ENCODE results near the gene PCDHB3.
A peak's percentile ranks its signal among the peaks of the same experiment; 100 is the strongest.
"Not testable (repeated sequence)": the region's sequence is repeated elsewhere in the genome, so short reads cannot be mapped to it uniquely, and the experiment has no call there.

PCDHB3 gene

DNA sequence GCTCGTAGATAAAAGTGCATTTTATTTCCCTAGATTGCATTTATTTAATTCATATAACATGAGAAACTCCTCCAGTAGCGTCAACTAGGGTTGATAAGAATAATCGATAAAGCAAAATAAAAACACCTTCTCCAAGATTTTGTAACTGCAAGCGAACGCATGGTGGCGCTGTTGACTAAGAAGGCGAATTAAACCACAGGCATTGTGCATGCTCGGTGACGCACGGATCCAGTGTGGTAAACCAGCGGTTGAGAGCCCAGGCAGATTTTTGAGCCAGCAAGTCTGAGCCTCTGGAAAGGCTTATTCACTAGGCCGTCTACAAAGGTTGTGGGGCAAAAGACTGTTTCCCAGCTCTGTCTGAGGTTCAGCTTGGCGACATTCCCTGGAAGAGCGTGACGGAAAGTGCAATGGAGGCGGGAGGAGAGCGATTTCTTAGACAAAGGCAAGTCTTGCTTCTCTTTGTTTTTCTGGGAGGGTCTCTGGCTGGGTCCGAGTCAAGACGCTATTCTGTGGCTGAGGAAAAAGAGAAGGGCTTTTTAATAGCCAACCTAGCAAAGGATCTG is at the start of gene PCDHB3:
TSS of gene PCDHB3 (plus strand) at position 231 of the 563 bp plus-strand sequence. CDS start at position 408, 177 bp downstream.
- H3K9me3 Mint-ChIP-seq (ENCODE audit: low read depth): peaks cover 15% of the 10 kb centered on the region
- peaks cover 43% of the 10 kb centered on the region for H3K27me3 Mint-ChIP-seq
- H3K36me3 Mint-ChIP-seq: peaks cover 10% of the 10 kb centered on the region
- H3K27ac Mint-ChIP-seq: no peak within 1 kb of the TSS
- H3K4me3 Mint-ChIP-seq: no peak within 1 kb of the TSS
- peaks cover 1% of the 10 kb centered on the region for H3K4me1 Mint-ChIP-seq (ENCODE audit: low read depth)

DNA sequence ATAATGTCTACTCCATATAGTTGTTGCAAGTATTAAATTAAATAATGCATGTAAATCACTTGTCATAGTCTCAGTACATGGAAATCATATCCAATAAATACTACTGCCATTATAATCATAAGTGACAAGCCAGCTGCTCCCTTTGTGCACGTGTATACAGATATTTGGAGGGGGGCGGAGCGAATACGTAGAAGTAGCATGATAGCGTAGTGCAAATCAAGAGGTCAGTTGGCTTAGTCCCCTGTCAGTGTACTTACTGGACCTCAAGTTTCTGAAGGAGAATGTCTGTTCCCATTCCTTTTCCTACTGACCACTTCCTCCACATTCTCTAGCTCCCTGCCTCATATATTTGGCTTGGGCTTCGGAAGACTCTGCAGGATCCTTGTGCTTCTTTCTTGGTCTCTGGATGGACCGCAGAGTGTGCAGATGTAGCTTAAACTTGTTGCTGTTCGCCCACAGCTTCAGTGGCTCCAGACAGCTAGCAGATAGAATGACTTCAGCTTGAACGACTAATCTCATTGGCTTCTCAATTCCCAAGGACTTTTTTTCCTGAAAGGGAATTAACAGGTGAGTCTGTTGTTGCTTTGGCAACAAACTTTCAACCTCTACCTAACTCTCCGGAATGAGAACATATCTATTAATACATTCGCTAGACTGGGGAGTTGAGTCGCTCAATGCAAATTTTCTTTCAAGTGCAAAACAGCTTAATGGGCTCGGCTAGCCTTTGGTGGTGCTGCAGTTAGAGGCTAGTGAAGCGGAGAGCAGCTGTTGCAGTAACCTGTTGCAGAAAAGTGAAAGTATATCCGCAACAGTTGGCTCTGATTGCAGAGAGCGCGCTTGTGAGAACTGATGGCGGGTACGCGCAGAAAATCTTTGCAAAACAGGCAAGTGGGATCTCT is 49.4 kb upstream of the PCDHB3 start, which contains the start of gene PCDHB1:
TSS of gene PCDHB1 (plus strand) at position 753 of the 899 bp plus-strand sequence. CDS start at position 850, 97 bp downstream.
- Mint-ChIP-seq H3K36me3 (peaks cover 2% of the 10 kb centered on the region), H3K4me3 (peak within 1 kb of the TSS; percentile 77), H3K4me1 (ENCODE audit: low read depth) (peaks cover 3% of the 10 kb centered on the region), H3K27me3 (peaks cover 39% of the 10 kb centered on the region), H3K27ac (no peak within 1 kb of the TSS), H3K9me3 (ENCODE audit: low read depth) (peaks cover 12% of the 10 kb centered on the region)

DNA sequence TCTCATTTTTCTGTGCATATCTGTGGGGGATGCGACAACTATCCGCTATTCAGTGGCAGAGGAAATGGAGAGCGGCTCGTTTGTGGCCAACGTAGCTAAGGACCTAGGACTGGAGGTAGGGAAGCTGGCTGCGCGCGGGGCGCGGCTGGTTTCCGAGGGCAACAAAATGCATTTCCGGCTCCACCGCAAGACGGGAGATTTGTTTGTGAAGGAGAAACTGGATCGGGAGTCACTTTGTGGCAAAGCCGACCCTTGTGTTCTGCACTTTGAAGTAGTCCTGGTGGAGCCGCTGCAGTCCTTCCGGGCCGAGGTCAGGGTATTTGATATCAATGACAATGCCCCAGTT is 48.8 kb upstream of the PCDHB3 start:
- Mint-ChIP-seq H3K27me3 (peaks cover 36% of the 10 kb centered on the region), H3K36me3 (peaks cover 2% of the 10 kb centered on the region), H3K4me3 (peak overlapping the region; percentile 77), H3K27ac (no peak overlapping the region), H3K4me1 (ENCODE audit: low read depth) (peaks cover 3% of the 10 kb centered on the region), H3K9me3 (ENCODE audit: low read depth) (peaks cover 12% of the 10 kb centered on the region)

DNA sequence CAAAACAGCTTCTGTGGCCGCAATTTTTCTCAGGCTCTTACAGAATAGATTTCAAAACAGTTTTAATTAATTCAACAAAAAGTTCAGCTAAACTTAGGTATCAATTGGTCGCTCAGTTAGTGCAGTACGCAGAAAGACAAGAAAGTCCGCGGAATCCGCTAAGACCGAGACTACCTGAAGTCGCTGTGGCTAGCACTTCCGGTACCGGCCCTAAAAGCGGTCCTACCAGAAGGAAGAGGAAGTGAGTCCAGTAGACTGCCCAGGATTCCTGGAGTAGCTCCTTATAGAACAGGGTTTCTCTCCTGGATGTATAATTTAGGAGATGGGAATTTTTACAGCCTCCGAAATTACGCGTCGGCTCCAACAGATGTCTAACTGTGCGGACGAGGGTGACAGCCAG is 22.4 kb upstream of the PCDHB3 start:
- Mint-ChIP-seq H3K9me3 (ENCODE audit: low read depth) (peaks cover 4% of the 10 kb centered on the region), H3K4me1 (ENCODE audit: low read depth) (no peaks in the 10 kb centered on the region), H3K27ac (no peak overlapping the region), H3K4me3 (no peak overlapping the region), H3K36me3 (peaks cover 5% of the 10 kb centered on the region), H3K27me3 (peaks cover 30% of the 10 kb centered on the region)

DNA sequence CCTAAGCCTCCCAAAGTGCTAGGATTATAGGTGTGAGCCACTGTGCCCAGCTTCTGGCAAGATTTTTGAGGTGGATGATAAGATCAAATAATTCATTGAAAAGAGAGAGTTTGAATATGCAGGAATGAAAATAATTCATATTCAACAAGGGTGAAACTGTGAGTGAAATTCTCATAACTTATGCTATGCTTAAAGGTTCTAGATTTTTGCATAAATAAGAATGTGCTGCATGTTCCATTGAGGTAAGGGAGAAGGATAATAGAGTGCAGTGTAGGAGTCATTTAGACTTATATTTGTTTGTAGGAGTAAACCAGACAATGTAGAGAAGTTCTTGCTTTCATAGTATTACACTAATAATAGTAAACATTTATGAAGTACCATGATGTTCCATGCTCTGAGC is 18.0 kb upstream of the PCDHB3 start:
- H3K27ac Mint-ChIP-seq: no peak overlapping the region
- H3K4me1 Mint-ChIP-seq (ENCODE audit: low read depth): peaks cover 6% of the 10 kb centered on the region
- H3K27me3 Mint-ChIP-seq: peaks cover 26% of the 10 kb centered on the region
- H3K4me3 Mint-ChIP-seq: no peak overlapping the region
- peaks cover 7% of the 10 kb centered on the region for H3K9me3 Mint-ChIP-seq (ENCODE audit: low read depth)
- peaks cover 2% of the 10 kb centered on the region for H3K36me3 Mint-ChIP-seq

DNA sequence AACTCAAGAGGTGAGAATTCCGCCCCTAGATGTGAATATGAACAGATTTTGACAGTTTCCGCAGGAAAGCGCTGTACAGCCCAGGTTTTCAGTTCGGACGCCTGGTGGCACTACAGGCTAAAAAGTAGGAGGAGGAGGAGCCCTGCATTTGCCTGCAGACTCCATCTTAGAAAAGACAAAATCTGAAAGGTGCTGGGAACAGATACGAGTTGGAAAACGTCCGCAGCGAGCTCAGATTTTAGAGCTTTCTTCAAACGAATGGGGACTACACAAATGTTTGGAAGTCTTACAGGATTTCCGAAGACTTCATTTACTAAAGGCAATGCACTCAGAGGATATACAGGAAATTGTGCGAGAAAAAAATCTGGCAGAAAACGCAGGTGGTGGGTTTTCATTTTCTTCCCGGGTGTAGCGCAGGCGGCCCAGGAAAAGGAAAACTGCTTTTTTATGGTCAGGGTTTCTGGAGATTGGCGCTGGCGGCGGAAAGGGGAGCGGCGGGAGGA is 15.7 kb upstream of the PCDHB3 start:
- H3K27me3 Mint-ChIP-seq: peaks cover 17% of the 10 kb centered on the region
- H3K4me1 Mint-ChIP-seq (ENCODE audit: low read depth): peaks cover 6% of the 10 kb centered on the region
- no peak overlapping the region for H3K27ac Mint-ChIP-seq
- H3K36me3 Mint-ChIP-seq: peaks cover 2% of the 10 kb centered on the region
- H3K4me3 Mint-ChIP-seq: peak overlapping the region; percentile 90
- H3K9me3 Mint-ChIP-seq (ENCODE audit: low read depth): peaks cover 3% of the 10 kb centered on the region

DNA sequence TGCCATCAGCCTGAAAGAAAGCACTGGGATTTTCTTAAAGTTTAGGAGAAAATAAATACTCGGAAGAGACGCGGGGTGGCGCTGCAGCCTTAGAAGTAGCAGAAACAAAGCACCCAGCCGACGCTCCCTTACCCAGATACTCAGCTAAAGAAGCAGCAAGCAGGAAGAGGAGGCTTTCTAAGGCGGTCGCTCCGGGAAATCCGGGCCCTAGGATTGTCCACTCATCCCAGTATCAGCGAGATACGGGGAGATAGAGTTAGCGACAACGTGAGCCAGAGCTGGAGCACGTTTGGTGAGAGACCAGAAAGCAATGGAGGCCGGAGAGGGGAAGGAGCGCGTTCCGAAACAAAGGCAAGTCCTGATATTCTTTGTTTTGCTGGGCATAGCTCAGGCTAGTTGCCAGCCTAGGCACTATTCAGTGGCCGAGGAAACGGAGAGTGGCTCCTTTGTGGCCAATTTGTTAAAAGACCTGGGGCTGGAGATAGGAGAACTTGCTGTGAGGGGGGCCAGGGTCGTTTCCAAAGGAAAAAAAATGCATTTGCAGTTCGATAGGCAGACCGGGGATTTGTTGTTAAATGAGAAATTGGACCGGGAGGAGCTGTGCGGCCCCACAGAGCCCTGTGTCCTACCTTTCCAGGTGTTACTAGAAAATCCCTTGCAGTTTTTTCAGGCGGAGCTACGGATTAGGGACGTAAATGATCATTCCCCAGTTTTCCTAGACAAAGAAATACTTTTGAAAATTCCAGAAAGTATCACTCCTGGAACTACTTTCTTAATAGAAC is 5.6 kb upstream of the PCDHB3 start, which contains the start of gene PCDHB2:
TSS of gene PCDHB2 (plus strand) at position 135 of the 782 bp plus-strand sequence. CDS start at position 311, 176 bp downstream.
- Mint-ChIP-seq H3K27ac (no peak within 1 kb of the TSS), H3K9me3 (ENCODE audit: low read depth) (peaks cover 17% of the 10 kb centered on the region), H3K36me3 (peaks cover 6% of the 10 kb centered on the region)

DNA sequence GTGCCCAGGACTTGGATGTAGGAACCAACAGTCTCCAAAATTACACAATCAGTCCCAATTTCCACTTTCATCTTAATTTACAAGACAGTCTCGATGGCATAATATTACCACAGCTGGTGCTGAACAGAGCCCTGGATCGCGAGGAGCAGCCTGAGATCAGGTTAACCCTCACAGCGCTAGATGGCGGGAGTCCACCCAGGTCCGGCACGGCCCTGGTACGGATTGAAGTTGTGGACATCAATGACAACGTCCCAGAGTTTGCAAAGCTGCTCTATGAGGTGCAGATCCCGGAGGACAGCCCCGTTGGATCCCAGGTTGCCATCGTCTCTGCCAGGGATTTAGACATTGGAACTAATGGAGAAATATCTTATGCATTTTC is 5.0 kb upstream of the PCDHB3 start:
- Mint-ChIP-seq H3K9me3 (ENCODE audit: low read depth) (peaks cover 17% of the 10 kb centered on the region), H3K27ac (no peak overlapping the region), H3K4me1 (ENCODE audit: low read depth) (peaks cover 1% of the 10 kb centered on the region), H3K4me3 (no peak overlapping the region), H3K36me3 (peaks cover 11% of the 10 kb centered on the region), H3K27me3 (peaks cover 42% of the 10 kb centered on the region)

More for the DNA sequence above, 5.6 kb upstream of the PCDHB3 start, which contains the start of gene PCDHB2:
- H3K4me1 Mint-ChIP-seq (ENCODE audit: low read depth): no peaks in the 10 kb centered on the region
- H3K4me3 Mint-ChIP-seq: no peak within 1 kb of the TSS
- peaks cover 36% of the 10 kb centered on the region for H3K27me3 Mint-ChIP-seq

DNA sequence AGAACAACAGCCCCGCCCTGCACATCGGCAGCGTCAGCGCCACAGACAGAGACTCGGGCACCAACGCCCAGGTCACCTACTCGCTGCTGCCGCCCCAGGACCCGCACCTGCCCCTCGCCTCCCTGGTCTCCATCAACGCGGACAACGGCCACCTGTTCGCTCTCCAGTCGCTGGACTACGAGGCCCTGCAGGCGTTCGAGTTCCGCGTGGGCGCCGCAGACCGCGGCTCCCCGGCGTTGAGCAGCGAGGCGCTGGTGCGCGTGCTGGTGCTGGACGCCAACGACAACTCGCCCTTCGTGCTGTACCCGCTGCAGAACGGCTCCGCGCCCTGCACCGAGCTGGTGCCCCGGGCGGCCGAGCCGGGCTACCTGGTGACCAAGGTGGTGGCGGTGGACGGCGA is 4.1 kb upstream of the PCDHB3 start:
- H3K36me3 Mint-ChIP-seq: peaks cover 13% of the 10 kb centered on the region
- not testable (repeated sequence) for H3K27ac Mint-ChIP-seq; H3K4me3 Mint-ChIP-seq; H3K4me1 Mint-ChIP-seq (ENCODE audit: low read depth)
- H3K27me3 Mint-ChIP-seq: peaks cover 47% of the 10 kb centered on the region
- peaks cover 22% of the 10 kb centered on the region for H3K9me3 Mint-ChIP-seq (ENCODE audit: low read depth)

DNA sequence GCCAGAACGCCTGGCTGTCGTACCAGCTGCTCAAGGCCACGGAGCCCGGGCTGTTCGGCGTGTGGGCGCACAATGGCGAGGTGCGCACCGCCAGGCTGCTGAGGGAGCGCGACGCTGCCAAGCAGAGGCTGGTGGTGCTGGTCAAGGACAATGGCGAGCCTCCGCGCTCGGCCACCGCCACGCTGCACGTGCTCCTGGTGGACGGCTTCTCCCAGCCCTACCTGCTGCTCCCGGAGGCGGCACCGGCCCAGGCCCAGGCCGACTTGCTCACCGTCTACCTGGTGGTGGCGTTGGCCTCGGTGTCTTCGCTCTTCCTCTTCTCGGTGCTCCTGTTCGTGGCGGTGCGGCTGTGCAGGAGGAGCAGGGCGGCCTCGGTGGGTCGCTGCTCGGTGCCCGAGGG is 3.7 kb upstream of the PCDHB3 start:
- Mint-ChIP-seq H3K9me3 (ENCODE audit: low read depth) (peaks cover 25% of the 10 kb centered on the region), H3K27me3 (peaks cover 51% of the 10 kb centered on the region), H3K36me3 (peaks cover 13% of the 10 kb centered on the region)
- H3K4me3 Mint-ChIP-seq; H3K4me1 Mint-ChIP-seq (ENCODE audit: low read depth); H3K27ac Mint-ChIP-seq: not testable (repeated sequence)

DNA sequence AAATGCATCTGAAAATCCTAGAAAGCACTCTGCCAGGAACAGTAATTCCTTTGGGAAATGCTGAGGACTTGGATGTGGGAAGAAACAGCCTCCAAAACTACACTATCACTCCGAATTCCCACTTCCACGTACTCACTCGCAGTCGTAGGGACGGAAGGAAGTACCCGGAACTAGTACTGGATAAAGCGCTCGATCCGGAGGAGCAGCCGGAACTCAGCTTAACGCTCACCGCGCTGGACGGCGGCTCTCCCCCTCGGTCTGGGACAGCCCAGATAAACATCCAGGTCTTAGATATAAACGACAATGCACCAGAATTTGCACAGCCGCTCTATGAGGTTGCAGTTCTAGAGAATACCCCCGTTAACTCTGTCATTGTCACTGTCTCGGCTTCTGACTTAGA is 786 bp downstream of the PCDHB3 start:
- peaks cover 42% of the 10 kb centered on the region for H3K27me3 Mint-ChIP-seq
- peaks cover 15% of the 10 kb centered on the region for H3K9me3 Mint-ChIP-seq (ENCODE audit: low read depth)
- no peak overlapping the region for H3K4me3 Mint-ChIP-seq
- H3K36me3 Mint-ChIP-seq: peaks cover 10% of the 10 kb centered on the region
- H3K27ac Mint-ChIP-seq: no peak overlapping the region
- H3K4me1 Mint-ChIP-seq (ENCODE audit: low read depth): peaks cover 1% of the 10 kb centered on the region

DNA sequence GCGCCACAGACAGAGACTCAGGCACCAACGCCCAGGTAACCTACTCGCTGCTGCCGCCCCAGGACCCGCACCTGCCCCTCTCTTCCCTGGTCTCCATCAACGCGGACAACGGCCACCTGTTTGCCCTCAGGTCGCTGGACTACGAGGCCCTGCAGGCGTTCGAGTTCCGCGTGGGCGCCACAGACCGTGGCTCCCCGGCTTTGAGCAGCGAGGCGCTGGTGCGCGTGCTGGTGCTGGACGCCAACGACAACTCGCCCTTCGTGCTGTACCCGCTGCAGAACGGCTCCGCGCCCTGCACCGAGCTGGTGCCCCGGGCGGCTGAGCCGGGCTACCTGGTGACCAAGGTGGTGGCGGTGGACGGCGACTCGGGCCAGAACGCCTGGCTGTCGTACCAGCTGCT is 1.8 kb downstream of the PCDHB3 start:
- H3K27me3 Mint-ChIP-seq: peaks cover 40% of the 10 kb centered on the region
- H3K4me1 Mint-ChIP-seq (ENCODE audit: low read depth); H3K4me3 Mint-ChIP-seq: not testable (repeated sequence)

DNA sequence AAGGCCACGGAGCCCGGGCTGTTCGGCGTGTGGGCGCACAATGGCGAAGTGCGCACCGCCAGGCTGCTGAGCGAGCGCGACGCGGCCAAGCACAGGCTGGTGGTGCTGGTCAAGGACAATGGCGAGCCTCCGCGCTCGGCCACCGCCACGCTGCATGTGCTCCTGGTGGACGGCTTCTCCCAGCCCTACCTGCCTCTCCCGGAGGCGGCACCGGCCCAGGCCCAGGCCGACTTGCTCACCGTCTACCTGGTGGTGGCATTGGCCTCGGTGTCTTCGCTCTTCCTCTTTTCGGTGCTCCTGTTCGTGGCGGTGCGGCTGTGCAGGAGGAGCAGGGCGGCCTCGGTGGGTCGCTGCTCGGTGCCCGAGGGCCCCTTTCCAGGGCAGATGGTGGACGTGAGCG is 2.2 kb downstream of the PCDHB3 start:
- Mint-ChIP-seq H3K9me3 (ENCODE audit: low read depth) (peaks cover 15% of the 10 kb centered on the region), H3K27me3 (peaks cover 38% of the 10 kb centered on the region)
- H3K27ac Mint-ChIP-seq; H3K4me1 Mint-ChIP-seq (ENCODE audit: low read depth); H3K36me3 Mint-ChIP-seq; H3K4me3 Mint-ChIP-seq: not testable (repeated sequence)

More for the DNA sequence above, 1.8 kb downstream of the PCDHB3 start:
- H3K9me3 Mint-ChIP-seq (ENCODE audit: low read depth): peaks cover 15% of the 10 kb centered on the region
- not testable (repeated sequence) for H3K27ac Mint-ChIP-seq, H3K36me3 Mint-ChIP-seq

DNA sequence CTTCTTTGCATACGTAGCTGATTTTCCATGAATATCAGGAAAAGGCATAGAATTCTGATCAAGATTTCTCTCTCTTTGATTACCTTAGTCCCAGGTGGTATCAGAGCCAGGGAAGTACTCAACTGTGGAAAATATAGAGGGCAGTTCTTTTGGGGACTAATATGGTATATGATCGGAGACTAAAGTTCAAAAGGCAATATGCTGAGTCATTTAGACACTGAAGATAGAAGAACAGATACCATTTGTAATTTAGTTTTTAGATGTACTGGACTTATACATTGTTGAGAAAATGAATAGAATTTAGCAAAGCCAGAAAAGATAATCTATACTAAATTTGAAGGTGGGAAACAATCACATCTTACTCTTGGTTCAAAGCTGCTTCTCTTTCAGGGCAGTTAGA is 5.1 kb downstream of the PCDHB3 start:
- Mint-ChIP-seq H3K27me3 (peaks cover 27% of the 10 kb centered on the region), H3K4me1 (ENCODE audit: low read depth) (no peaks in the 10 kb centered on the region), H3K9me3 (ENCODE audit: low read depth) (peaks cover 11% of the 10 kb centered on the region), H3K36me3 (peaks cover 1% of the 10 kb centered on the region), H3K4me3 (no peak overlapping the region), H3K27ac (no peak overlapping the region)

DNA sequence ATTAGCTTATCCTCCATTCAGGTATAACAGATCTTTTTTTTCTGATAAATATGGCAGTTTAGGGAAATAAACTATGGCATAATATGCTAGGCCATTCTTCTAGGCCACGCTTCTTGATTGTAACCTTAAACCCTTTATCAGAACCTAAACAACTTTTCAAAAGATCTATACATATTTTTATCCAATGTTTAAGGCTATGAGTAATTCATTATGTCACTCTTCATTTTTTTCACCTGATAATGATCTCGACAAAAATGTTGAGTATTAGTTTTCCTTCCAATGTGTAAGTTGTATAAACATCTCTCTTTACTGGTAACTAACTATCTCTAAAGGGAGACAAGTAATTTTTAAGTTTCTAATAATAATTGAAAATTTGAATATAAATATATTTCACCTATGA is 19.0 kb downstream of the PCDHB3 start:
- Mint-ChIP-seq H3K27ac (no peak overlapping the region), H3K4me1 (ENCODE audit: low read depth) (no peaks in the 10 kb centered on the region), H3K27me3 (peaks cover 23% of the 10 kb centered on the region), H3K4me3 (no peak overlapping the region), H3K9me3 (ENCODE audit: low read depth) (peaks cover 34% of the 10 kb centered on the region), H3K36me3 (peaks cover 14% of the 10 kb centered on the region)

Measured in activated naive CD8-positive, alpha-beta T cell (primary cell).